ENCODE measurements around the gene GIPC2. TPM values are rescaled to one million over a fixed set of nuclear protein-coding genes. Genes with fewer than 3 reads are reported as not detected.

GIPC2 gene
- total and polyA plus RNA-seq, 10 of the 15 experiments (the other 5 are each of a cell fraction or from before 2014, with no cell fraction given): 0.03 to 0.23 (median 0.06) TPM; not detected in 2

DNA sequence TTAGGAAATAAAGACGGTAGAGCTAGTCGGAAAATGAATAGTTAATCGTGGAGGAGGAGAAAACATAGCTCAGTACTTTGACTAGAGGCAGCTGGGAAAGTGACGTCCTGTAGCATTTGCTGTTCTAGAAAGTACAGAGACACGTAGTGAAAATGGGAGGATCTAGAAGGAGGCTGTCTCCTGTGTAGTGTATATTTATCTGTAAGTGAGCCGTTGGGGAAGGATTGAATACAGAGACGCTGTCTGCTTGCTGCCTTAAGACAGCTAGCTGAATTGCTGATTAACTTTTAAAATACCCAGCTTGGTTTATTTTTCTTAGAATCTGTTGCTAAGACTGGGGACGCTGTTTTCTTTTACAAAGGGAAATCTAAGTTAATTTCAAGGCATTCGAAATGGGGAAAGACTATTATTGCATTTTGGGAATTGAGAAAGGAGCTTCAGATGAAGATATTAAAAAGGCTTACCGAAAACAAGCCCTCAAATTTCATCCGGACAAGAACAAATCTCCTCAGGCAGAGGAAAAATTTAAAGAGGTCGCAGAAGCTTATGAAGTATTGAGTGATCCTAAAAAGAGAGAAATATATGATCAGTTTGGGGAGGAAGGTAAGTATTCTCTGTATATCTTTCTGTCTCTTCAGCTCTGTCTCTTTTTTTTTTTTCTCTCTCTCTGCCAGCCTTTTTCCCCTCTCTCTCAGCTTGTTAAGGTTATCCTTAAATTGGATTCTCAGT is 40.9 kb upstream of the GIPC2 start, which contains the start of gene DNAJB4:
Gene DNAJB4 (plus strand): TSS at position 221 of the 729 bp plus-strand sequence. CDS start 172 bp downstream, at position 393.
- TSS peak; percentile 78 for BruUV-seq (replicated peaks)
- Histone ChIP-seq H3K9me3 (replicated peaks; ENCODE audit: control insufficient read depth, insufficient read depth, low read length) (no peaks in the 10 kb centered on the region), H3K36me3 (ENCODE audit: control insufficient read depth in 2 of 2, insufficient read depth in 2 of 2, low read length in 1 of 2) (no peaks in the 10 kb centered on the region), H3K9ac (ENCODE audit: control insufficient read depth, insufficient read depth, low read length) (peak within 1 kb of the TSS; percentile 83), H3K4me2 (ENCODE audit: control insufficient read depth, insufficient read depth) (peak within 1 kb of the TSS; percentile 82), H3K79me2 (ENCODE audit: control insufficient read depth, insufficient read depth, low read length) (peaks cover 44% of the 10 kb centered on the region), H3K4me1 (ENCODE audit: control insufficient read depth, insufficient read depth, low read length) (no peaks in the 10 kb centered on the region), H3K27me3 (replicated peaks in 1 of 2; ENCODE audit: control insufficient read depth in 2 of 2, insufficient read depth in 2 of 2, low read length in 1 of 2) (no peaks in the 10 kb centered on the region), H3K27ac (ENCODE audit: control insufficient read depth, insufficient read depth) (peak within 1 kb of the TSS; percentile 94), H4K20me1 (ENCODE audit: control insufficient read depth, insufficient read depth) (no peaks in the 10 kb centered on the region), H2AFZ (ENCODE audit: control insufficient read depth, low read depth, low read length) (peak within 1 kb of the TSS; percentile 80), H3K4me3 (peak within 1 kb of the TSS; percentile 78)
- ATAC-seq (peak; percentile 88), DNase-seq (ENCODE audit: low read depth, low spot score) (peak; percentile 96), FAIRE-seq (peak; percentile 96)
- ChIA-PET RAD21 (ENCODE audit: unreplicated experiment) (interaction anchor here (0.7 to 9.9 kb wide), 15 partner anchors 10 to 622 kb away, joined by 3 to 158 read pairs (median 4); partner anchors contain the start of genes FUBP1 and IFI44L), SMC1A (ENCODE audit: uncharacterized antibody, unreplicated experiment) (interaction anchor here (0.6 to 6.0 kb wide), 27 partner anchors 9 to 645 kb away, joined by 3 to 89 read pairs (median 4); partner anchors contain the start of genes FUBP1, IFI44, IFI44L and MIGA1), CTCF (interaction anchor here (0.8 to 5.5 kb wide), 14 partner anchors 10 to 612 kb away, joined by 3 to 73 read pairs (median 4); partner anchors contain the start of gene FUBP1), POLR2A (interaction anchor here (0.5 to 15.3 kb wide), 17 partner anchors 9 to 1096 kb away, joined by 3 to 312 read pairs (median 4); partner anchors contain the start of genes FUBP1, IFI44 and IFI44L)
- in situ Hi-C loops (cut with MboI) (no loop called here), intact Hi-C loops (cut with micrococcal nuclease; ENCODE audit: unreplicated experiment) (loop anchor here (1.0 to 10.0 kb wide), 6 partner anchors 20 to 647 kb away; partner anchors contain the start of genes FUBP1, IFI44L and ZZZ3)
- WGBS (ENCODE audit: insufficient coverage, insufficient replicate concordance, low lambda C conversion rate, missing lambda C conversion rate): under 1% methylated on average over 12 of the region's 12 CpGs
- peak; percentile 93 for TF ChIP-seq CREM (IDR thresholded peaks at IDR 0.05; ENCODE audit: low read depth)
- TF ChIP-seq TAF1 (IDR thresholded peaks at IDR 0.05; ENCODE audit: borderline replicate concordance, low read depth, low read length): peak; percentile 76; the same call in 1 of the 2 replicates
- peak; percentile 22; the same call in 1 of the 2 replicates for TF ChIP-seq TCF3 (IDR thresholded peaks at IDR 0.05; ENCODE audit: borderline replicate concordance, insufficient read depth, low read depth, low read length)
- TF ChIP-seq, protein P1, sequence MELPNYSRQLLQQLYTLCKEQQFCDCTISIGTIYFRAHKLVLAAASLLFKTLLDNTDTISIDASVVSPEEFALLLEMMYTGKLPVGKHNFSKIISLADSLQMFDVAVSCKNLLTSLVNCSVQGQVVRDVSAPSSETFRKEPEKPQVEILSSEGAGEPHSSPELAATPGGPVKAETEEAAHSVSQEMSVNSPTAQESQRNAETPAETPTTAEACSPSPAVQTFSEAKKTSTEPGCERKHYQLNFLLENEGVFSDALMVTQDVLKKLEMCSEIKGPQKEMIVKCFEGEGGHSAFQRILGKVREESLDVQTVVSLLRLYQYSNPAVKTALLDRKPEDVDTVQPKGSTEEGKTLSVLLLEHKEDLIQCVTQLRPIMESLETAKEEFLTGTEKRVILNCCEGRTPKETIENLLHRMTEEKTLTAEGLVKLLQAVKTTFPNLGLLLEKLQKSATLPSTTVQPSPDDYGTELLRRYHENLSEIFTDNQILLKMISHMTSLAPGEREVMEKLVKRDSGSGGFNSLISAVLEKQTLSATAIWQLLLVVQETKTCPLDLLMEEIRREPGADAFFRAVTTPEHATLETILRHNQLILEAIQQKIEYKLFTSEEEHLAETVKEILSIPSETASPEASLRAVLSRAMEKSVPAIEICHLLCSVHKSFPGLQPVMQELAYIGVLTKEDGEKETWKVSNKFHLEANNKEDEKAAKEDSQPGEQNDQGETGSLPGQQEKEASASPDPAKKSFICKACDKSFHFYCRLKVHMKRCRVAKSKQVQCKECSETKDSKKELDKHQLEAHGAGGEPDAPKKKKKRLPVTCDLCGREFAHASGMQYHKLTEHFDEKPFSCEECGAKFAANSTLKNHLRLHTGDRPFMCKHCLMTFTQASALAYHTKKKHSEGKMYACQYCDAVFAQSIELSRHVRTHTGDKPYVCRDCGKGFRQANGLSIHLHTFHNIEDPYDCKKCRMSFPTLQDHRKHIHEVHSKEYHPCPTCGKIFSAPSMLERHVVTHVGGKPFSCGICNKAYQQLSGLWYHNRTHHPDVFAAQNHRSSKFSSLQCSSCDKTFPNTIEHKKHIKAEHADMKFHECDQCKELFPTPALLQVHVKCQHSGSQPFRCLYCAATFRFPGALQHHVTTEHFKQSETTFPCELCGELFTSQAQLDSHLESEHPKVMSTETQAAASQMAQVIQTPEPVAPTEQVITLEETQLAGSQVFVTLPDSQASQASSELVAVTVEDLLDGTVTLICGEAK (IDR thresholded peaks at IDR 0.05; ENCODE audit: borderline replicate concordance): no peak; the same call in 1 of the 2 replicates
- TF ChIP-seq RELA (IDR thresholded peaks at IDR 0.05; ENCODE audit: borderline replicate concordance, partially characterized antibody): peak; percentile 6
- TF ChIP-seq BACH1 (IDR thresholded peaks at IDR 0.05; ENCODE audit: borderline replicate concordance): no peak
- peak; percentile 56; the same call in 1 of the 2 replicates for TF ChIP-seq TCF12 (IDR thresholded peaks at IDR 0.05; ENCODE audit: low read depth, low read length)
- 0 out of 2 replicates have a peak, but pooled peaks have one; percentile 30 for TF ChIP-seq CHD2 (IDR thresholded peaks at IDR 0.05; ENCODE audit: borderline replicate concordance, low read depth, low read length)
- TF ChIP-seq CREB1 (IDR thresholded peaks at IDR 0.05; ENCODE audit: low read depth): peak; percentile 96
- peak; percentile 72; the same call in 1 of the 2 replicates for TF ChIP-seq HDGF (IDR thresholded peaks at IDR 0.05)
- peak; percentile 57; the same call in 1 of the 2 replicates for TF ChIP-seq POLR2AphosphoS5 (IDR thresholded peaks at IDR 0.05; ENCODE audit: low read length)
- peak; percentile 92; the same call in 1 of the 2 replicates for TF ChIP-seq ATF7 (IDR thresholded peaks at IDR 0.05; ENCODE audit: low read depth)
- TF ChIP-seq PAX8 (IDR thresholded peaks at IDR 0.05): peak; percentile 67; the same call in 1 of the 2 replicates
- peak; percentile 60; the same call in 1 of the 2 replicates for TF ChIP-seq IRF4 (IDR thresholded peaks at IDR 0.05; ENCODE audit: low read depth, low read length)
- no peak for TF ChIP-seq SPI1 (IDR thresholded peaks at IDR 0.05; ENCODE audit: borderline replicate concordance, insufficient read depth, low read depth, low read length)
- TF ChIP-seq, protein P2, sequence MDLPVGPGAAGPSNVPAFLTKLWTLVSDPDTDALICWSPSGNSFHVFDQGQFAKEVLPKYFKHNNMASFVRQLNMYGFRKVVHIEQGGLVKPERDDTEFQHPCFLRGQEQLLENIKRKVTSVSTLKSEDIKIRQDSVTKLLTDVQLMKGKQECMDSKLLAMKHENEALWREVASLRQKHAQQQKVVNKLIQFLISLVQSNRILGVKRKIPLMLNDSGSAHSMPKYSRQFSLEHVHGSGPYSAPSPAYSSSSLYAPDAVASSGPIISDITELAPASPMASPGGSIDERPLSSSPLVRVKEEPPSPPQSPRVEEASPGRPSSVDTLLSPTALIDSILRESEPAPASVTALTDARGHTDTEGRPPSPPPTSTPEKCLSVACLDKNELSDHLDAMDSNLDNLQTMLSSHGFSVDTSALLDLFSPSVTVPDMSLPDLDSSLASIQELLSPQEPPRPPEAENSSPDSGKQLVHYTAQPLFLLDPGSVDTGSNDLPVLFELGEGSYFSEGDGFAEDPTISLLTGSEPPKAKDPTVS (IDR thresholded peaks at IDR 0.05; ENCODE audit: low read depth, low read length): peak; percentile 94
- TF ChIP-seq POU2F2 (IDR thresholded peaks at IDR 0.05; ENCODE audit: borderline replicate concordance, low read depth, low read length): peak; percentile 73; the same call in 2 of the 3 replicates
- TF ChIP-seq ZZZ3 (IDR thresholded peaks at IDR 0.05; ENCODE audit: control insufficient read depth, insufficient read length, low read depth): no peak

Data from GM12878 (cell line).